ENCODE results near the gene DLST.
"Not testable (repeated sequence)": the region's sequence is repeated elsewhere in the genome, so short reads cannot be mapped to it uniquely, and the experiment has no call there.

DLST gene

GRCh38 chr14:74917646-74918081, 35.9 kb downstream of the DLST start:
- no peak for DNase-seq (ENCODE audit: low read depth, low spot score)

DNA sequence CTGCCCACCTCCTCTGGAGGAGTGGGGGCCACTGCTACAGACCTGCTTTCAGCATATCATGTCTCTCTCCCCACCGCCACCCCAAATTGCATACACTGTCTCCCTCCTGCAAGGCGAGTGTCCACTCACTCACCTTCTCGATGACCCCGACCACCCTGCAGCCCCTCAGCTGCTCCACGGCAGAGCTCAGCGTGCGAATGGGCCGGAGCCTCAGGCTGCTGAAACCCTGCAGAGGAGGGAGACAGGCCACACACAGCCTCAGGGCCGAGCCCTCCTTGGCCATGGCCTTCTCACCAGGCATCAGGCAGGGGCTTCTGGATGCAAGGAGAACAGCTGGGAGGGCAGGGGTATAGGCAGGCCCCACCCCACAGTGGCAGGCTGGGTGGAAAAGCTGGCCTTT, 36.7 kb downstream of the DLST start:
- DNase-seq (ENCODE audit: low read depth, low spot score): no peak

GRCh38 chr14:74919421-74920165, 37.9 kb downstream of the DLST start:
- DNase-seq (ENCODE audit: low read depth, low spot score): no peak

DNA sequence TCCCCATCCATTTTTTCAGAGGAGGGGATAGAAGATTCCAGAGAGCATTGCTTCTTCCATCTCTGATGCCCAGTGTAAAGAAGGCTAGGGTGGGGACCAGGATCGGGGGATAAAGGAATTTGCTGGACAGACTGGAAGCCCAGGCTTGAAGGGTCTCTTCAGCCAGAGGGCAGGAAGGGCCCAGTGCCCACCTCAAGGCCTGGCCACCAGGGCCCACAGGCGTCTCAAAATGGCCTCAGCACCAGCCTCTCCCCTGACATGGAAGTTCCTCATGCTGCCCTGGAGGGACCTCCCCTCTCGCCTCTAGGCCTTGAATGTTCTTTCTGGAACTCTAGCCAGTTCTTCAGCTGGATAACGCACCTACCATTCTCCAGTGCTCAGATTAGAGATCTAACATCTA, 38.6 kb downstream of the DLST start:
- no peak for DNase-seq (ENCODE audit: low read depth, low spot score)

- DNase-seq (ENCODE audit: low read depth, low spot score): no peak
These were observed 39.4 kb downstream of the DLST start for GRCh38 chr14:74921053-74921620.

DNA sequence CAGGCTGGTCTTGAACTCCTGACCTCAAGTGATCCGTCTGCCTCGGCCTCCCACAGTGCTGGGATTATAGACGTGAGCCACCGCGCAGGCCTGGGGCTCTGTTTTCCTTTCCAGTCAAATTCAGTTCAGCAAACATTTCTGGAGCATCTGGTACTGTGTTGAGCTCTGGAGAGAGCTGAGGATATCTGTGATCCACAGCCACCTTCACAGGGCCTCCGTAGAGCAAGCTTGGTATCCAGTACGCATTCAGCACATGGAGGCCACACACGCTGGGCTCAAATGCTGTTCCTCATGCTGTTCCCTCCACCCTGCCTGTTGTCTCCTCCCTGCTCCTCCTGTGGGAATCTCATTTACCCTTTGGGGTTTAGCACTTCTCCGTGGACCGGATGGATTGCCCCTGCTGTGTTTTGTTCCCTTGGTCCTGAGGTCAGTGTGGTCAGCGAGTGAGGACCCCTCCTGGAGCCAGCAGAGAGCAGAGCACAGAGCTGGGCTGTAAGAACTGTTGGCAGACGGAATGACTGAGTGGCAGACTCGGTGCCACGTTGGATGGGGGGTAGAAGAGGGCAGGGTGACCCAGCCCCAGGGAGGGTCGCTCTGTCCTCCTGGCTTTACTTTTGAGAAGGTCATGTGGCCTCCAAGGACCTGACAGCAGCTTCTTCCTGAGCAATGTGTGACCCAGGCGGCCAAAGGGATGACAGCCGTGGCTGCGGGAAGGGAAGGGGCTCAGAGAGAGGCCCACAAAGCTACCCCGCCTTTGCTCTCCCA, 40.5 kb downstream of the DLST start:
- DNase-seq (ENCODE audit: low read depth, low spot score): no peak

DNA sequence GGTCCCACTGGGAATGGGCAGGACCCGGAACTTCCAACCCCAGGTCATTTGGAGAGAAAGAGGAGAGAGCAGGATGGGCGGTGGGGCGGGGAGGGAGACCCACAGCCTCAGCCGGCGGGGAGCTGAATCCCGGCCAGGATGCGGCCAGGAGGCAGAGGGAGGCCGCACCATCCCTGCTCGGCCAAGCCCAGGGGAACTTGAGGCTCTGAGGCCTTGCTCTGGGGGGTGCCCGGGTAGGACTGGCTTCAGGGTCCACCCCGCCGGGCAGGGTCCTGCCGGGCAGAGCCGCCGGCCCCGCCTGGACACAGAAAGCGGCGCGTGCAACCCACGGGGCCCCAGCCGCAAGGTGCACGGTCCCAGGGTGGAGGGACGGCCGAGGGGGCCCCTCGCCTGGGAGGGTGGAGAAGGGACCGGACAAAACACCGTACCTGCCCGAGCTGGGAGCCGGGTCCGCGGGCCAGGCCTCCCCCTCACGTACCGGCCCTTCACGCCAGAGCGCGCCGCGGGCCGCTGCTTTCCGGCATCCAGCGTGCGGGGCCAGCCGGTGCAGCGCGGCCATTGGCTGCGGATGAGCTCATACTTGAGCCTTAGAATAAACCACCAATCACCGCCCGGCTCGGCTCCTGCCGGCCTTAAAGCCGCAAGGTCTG, 41.2 kb downstream of the DLST start, which contains the start of gene RPS6KL1:
Gene RPS6KL1, minus strand, starts transcription at position 509 of the 650 bp plus-strand sequence. CDS start 1,719 bp downstream, outside the sequence.
- no peak for DNase-seq (ENCODE audit: low read depth, low spot score)

DNA sequence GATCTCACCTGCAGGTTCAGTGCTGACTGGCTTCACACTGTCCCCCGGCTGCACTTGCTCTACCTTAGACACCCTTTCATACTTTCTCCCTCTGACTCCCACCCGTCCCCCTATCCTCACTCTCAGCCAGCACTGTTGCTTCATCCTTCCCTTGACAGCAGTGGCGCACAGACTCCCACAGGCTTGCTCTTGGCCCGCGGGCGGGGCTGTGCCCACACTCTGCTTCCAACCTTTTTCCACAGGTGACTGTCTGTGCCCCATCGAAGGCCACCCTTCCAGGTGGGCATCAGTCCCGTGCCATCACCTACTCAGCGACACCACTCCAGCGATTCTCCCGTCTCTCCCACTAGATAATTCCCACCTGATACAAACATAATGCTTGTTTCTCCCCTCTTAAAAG, 42.3 kb downstream of the DLST start:
- no peak for DNase-seq (ENCODE audit: low read depth, low spot score)

DNA sequence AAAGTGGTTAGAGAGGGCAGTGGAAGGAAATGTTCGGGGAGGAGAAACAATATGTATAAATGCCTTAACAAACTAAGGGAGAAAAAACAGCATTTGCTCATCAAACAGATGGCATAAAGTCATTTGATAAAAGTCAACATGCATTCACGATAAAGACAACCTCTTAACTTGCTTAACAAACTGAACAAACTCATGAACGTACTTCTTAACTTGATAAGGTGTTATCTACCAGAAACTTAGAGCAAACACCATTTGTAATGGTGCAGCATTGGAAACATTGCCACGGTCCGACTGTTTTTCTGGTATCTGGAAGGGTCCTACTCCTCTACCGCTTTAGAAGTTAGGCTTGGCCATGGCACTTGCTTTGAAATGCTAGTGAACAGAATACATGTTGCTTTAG, 45.5 kb downstream of the DLST start:
- no peak for DNase-seq (ENCODE audit: low read depth, low spot score)

DNA sequence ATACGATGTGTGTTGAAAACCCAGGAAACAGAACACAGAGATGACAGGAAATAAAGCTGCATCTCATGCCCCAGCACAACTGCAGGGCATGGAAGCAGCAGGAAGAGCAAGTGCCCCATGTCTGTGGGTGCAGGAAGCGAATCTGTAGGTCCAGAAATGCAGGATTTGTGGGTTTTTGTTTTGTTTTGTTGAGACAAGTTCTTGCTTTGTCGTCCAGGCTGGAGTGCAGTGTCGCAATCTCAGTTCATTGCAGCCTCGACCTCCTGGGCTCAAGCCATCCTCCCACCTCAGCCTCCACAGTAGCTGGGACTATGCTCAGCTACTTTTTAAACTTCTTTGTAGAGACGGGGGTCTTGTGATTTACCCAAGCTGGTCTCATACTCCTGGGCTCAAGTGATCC, 47.5 kb downstream of the DLST start:
- no peak for DNase-seq (ENCODE audit: low read depth, low spot score)

DNA sequence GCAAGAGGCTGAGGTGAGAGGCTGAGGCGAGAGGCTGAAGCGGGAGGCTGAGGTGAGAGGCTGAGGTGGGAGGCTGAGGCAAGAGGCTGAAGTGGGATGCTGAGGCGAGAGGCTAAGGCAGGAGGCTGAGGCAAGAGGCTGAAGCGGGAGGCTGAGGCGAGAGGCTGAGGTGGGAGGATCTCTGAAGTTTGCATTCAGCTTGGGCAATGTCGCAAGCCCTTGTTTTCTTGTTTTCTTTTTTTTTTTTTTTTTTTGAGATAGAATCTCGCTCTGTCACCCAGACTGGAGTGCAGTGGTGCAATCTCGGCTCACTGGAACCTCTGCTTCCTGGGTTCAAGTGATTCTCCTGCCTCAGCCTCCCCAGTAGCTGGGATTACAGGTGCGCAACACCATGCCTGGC, 50.0 kb downstream of the DLST start:
- DNase-seq (ENCODE audit: low read depth, low spot score): not testable (repeated sequence)

DNA sequence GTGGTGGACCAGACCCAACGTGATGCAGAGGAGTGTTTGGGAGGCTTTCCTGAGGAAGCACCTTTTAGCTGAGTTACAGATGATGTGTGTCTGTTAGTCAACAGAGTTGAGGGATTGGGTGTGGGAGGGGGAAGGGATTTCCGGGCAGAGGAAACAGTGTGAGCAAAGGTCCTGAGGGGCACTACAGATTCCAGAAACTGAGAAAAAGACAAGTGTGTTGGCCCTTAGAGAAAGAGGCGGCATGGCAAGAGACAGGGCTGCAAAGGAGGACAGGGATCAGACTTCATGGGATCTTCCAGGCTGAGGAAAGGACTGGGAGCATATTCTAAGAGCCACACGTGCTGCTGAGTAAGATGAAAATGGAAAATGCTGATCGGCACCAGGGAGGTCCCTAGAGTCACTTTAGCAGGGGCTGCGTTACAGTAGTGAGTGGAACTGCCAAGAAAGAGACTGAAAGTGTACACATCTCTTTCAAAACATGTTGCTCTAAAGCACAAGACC, 50.7 kb downstream of the DLST start:
- DNase-seq (ENCODE audit: low read depth, low spot score): no peak

- DNase-seq (ENCODE audit: low read depth, low spot score): not testable (repeated sequence)
These were observed 51.2 kb downstream of the DLST start for GRCh38 chr14:74932936-74933335.

GRCh38 chr14:74934041-74934440, 52.3 kb downstream of the DLST start:
- DNase-seq (ENCODE audit: low read depth, low spot score): no peak

DNA sequence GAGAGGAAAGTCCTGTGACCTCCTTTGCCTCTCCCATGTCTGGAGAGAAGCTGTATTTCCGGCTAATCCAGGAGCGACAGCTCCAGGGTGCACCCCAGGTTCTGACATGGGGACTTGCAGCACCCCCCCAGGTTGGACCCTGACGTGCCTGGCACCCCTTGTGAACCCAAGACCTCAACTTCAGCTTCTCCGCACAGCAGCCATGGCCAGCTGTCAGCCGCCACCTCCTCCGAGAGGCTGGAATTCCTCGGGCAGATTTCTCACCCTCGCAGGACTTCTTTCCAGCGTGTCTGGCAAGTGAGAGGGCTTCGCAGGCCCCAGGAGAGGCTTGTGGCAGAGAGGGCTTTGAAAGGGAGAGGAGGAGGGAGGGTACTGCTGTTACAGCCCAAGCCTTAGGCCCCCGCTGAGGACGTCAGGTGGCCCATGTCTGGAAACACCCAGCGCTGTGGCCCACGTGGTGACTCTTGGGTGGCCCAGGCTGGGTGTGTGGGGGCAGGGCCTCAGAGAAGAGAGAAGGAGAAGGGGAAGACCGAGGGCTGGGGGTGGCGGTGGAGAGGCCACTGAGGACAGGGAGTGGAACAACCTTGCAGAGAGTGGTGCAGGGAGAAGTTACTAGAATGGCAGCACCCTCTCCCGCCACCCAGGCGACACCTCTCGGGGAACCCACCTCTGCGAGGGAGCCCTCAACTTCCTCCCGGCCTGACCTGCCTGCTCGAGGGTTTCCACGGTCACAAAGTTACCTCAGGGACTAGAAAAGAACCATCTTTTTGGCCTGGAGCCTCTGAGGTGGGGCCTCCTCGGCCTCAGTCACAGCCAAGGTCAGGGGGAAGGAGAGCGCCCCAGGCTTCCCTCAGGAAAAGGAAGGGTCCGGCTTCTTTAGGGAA, 53.0 kb downstream of the DLST start:
- no peak for DNase-seq (ENCODE audit: low read depth, low spot score)

DNA sequence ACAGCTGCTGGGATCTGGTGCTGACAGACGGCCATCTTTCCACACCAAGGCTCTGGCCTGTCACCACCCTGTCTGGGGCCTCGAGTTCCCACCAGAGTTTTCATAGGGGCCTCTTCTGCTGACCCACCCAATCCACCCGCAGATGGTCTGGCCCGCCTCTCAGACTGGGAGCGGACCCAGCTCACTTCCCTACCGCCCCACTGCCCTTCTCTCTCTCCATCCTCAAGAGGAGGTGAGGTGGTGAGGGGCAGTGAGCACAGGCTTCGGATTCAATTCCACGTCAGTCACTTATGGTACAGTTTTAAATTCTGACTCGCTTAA, 53.6 kb downstream of the DLST start:
- no peak for DNase-seq (ENCODE audit: low read depth, low spot score)

GRCh38 chr14:74936151-74936550, 54.4 kb downstream of the DLST start:
- DNase-seq (ENCODE audit: low read depth, low spot score): no peak

DNA sequence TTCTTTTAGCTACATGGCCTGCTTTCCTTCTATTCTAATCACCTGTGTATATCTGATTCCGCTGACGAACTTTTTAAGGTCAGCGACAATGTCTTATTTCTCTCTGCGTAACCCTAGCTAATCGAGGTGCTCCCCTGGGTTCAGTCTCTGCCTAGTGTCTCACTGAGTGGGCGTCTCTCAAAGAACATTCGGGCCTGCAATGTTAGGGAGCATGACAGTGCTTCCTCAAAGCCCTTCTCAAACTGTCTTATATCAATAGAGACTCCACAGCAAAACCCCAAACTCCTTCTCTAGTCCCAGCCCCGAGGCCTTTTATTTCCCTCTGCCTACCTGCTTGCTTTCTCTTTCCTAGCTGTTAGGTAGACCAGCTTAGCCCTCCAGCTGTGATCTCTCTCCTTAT, 55.0 kb downstream of the DLST start:
- no peak for DNase-seq (ENCODE audit: low read depth, low spot score)

DNA sequence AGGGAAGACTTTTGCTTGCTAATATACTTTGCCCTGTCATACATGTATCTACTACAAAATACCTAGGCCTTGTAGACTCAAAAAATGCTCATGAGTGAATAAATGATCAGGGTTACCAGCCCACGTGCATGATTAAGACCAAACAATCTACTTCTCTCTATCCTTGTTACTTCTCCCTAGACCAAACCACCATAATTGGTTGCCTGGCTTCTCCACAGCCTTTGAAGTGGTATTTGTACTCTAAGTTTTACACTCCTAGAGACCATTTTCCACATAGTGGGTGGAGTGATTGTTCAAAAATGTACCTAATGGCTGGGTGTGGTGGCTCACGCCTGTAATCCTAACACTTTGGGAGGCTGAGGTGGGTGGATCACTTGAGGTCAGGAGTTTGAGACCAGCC, 55.5 kb downstream of the DLST start:
- DNase-seq (ENCODE audit: low read depth, low spot score): no peak

GRCh38 chr14:74938531-74939495, 57.1 kb downstream of the DLST start:
- no peak for DNase-seq (ENCODE audit: low read depth, low spot score)
